ENCODE results near the gene ARID1A. TPM values are rescaled to one million over a fixed set of nuclear protein-coding genes. Genes with fewer than 3 reads are reported as not detected.
A peak's percentile ranks its signal among the peaks of the same experiment; 100 is the strongest.

Gene ARID1A
- total RNA-seq, 1 donor from 2014 or later = 117 TPM

DNA sequence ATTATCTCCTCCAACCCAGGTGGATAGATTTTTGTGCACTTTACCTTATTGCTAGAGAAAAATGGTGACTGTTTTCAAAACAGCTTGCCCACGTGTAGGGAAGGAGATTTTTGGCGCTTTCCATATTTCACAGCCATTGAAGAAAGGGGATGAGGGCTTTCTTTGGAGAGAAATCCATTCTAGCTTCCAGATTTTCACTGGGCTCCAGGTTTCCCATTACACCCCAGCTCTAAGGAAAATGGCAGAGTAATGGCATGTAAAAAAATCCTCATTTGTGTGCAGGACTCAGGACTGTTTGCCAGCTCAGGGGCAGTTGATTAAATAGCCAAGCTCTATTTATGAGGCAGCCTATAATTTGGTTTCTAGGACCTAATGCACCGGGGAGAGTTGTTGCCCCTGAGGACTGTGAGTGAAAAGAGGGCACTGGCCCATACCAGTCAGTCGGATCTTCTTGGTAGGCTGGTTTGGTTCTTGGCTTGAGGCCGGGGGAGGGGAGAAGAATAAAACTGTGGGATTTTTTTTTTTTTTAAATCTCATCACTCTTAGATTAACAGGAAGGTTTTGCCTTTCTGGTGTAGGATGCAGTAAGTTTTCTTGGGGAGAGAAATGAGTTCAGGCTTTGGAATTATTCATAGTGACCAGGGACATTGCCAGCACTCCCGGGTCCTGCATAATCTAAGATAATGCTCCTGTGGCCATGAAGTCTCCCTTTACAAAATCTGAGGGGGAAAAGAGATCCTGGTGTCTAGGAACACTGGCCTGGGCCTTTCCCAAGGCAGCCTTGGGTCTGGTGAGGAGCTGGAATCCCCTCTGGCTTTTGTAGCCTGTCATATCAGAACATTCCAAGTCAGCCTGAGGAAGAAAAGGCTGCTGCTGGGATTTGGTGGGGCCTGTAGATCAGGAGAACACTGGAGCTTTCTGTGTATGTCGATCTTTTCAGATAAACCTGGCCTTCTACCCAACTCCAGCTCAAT, 1.9 kb upstream of the ARID1A start:
- DNase-seq = peak; percentile 66
- peaks cover 35% of the 10 kb centered on the region for H3K4me1 Mint-ChIP-seq
- H3K27ac Mint-ChIP-seq = peak overlapping the region; percentile 99
- H3K27me3 Mint-ChIP-seq = no peaks in the 10 kb centered on the region
- H3K4me3 Mint-ChIP-seq = peak overlapping the region; percentile 94
- intact Hi-C loops (cut with micrococcal nuclease) = loop anchor here (1.0 to 5.0 kb wide), 7 partner anchors 51 to 192 kb away; partner anchors contain the start of gene PIGV
- H3K9me3 Mint-ChIP-seq = no peaks in the 10 kb centered on the region
- H3K36me3 Mint-ChIP-seq (ENCODE audit: low read depth) = peaks cover 1% of the 10 kb centered on the region

DNA sequence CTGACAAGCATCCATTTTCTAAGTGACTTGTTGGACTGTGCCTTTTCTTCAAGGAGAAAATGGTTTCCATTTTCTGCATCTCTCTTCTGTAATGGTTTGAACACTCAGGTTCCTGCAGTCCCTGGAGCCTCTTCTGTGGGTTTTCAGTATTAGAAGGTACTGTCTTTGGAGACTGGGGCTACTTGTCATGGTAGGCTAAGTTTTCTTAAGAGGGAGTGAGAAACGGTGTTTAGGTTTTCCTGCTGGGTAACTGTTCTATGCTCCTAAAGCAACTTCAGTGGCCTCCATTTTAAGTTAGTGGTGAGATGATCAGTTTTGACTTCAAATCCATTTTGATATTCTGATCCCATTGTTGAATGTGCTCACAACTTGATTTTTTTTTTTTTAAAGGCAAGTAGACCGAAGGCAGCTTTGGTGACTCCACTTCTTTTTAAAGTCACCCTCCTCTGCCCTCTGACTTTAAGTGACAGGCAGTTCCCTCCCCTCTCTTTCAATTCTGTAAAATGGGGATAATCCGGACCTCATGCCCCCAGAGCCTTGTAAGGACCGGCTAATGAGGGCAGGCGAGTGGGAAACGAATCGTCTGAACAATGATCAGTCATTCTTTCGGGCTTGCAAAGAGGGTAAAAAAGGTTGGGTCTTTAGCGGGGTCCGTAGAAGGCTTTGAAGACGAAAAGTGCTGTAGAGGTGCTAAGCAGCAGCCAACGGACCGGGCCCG, 1.0 kb upstream of the ARID1A start:
- H3K27me3 Mint-ChIP-seq = no peaks in the 10 kb centered on the region
- peak overlapping the region; percentile 99 for H3K27ac Mint-ChIP-seq
- peak overlapping the region; percentile 94 for H3K4me3 Mint-ChIP-seq
- H3K36me3 Mint-ChIP-seq (ENCODE audit: low read depth) = peaks cover 2% of the 10 kb centered on the region
- DNase-seq = no peak
- intact Hi-C loops (cut with micrococcal nuclease) = loop anchor here (2.0 to 5.0 kb wide), 3 partner anchors 92 to 192 kb away; no protein-coding TSS in a partner anchor
- H3K4me1 Mint-ChIP-seq = peaks cover 35% of the 10 kb centered on the region
- H3K9me3 Mint-ChIP-seq = no peaks in the 10 kb centered on the region

DNA sequence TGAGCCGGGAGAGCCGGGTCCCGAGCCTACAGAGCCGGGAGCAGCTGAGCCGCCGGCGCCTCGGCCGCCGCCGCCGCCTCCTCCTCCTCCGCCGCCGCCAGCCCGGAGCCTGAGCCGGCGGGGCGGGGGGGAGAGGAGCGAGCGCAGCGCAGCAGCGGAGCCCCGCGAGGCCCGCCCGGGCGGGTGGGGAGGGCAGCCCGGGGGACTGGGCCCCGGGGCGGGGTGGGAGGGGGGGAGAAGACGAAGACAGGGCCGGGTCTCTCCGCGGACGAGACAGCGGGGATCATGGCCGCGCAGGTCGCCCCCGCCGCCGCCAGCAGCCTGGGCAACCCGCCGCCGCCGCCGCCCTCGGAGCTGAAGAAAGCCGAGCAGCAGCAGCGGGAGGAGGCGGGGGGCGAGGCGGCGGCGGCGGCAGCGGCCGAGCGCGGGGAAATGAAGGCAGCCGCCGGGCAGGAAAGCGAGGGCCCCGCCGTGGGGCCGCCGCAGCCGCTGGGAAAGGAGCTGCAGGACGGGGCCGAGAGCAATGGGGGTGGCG, 371 bp downstream of the ARID1A start:
- peak overlapping the region; percentile 67 for H3K27ac Mint-ChIP-seq
- intact Hi-C loops (cut with micrococcal nuclease) = no loop called here

DNA sequence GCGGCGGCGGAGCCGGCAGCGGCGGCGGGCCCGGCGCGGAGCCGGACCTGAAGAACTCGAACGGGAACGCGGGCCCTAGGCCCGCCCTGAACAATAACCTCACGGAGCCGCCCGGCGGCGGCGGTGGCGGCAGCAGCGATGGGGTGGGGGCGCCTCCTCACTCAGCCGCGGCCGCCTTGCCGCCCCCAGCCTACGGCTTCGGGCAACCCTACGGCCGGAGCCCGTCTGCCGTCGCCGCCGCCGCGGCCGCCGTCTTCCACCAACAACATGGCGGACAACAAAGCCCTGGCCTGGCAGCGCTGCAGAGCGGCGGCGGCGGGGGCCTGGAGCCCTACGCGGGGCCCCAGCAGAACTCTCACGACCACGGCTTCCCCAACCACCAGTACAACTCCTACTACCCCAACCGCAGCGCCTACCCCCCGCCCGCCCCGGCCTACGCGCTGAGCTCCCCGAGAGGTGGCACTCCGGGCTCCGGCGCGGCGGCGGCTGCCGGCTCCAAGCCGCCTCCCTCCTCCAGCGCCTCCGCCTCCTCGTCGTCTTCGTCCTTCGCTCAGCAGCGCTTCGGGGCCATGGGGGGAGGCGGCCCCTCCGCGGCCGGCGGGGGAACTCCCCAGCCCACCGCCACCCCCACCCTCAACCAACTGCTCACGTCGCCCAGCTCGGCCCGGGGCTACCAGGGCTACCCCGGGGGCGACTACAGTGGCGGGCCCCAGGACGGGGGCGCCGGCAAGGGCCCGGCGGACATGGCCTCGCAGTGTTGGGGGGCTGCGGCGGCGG, 1.0 kb downstream of the ARID1A start:
- Mint-ChIP-seq H3K36me3 (ENCODE audit: low read depth) (peaks cover 10% of the 10 kb centered on the region), H3K4me3 (peak overlapping the region; percentile 68), H3K4me1 (peaks cover 30% of the 10 kb centered on the region)

More for the DNA sequence above, 371 bp downstream of the ARID1A start:
- H3K9me3 Mint-ChIP-seq = no peaks in the 10 kb centered on the region
- H3K4me3 Mint-ChIP-seq = peak overlapping the region; percentile 68
- no peaks in the 10 kb centered on the region for H3K27me3 Mint-ChIP-seq
- DNase-seq = peak; percentile 75
- peaks cover 30% of the 10 kb centered on the region for H3K4me1 Mint-ChIP-seq
- H3K36me3 Mint-ChIP-seq (ENCODE audit: low read depth) = peaks cover 10% of the 10 kb centered on the region

DNA sequence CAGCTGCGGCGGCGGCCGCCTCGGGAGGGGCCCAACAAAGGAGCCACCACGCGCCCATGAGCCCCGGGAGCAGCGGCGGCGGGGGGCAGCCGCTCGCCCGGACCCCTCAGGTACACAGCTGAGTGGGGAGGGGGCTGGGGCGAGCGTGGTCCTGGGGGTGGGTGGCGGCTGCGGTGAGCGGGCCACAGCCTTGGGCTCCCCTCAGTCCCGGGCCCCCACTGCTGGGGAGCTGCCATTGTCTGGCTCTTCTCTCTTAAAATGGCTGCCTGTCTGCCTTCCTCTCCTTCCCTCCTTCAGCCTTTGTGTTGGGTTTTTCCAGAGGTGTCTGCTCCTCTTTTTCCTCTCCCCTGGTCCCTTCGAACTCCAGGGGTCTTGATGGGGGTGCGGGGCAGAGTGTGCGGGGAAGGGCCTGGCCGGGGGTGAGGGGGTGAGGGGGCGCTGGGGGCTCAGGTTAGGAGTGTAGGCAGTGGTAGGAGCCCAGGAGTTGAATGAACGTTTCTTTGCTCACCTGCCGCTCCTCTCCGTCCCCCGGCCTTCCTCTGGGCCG, 1.7 kb downstream of the ARID1A start:
- H3K36me3 Mint-ChIP-seq (ENCODE audit: low read depth) = peaks cover 10% of the 10 kb centered on the region
- peak; percentile 73 for DNase-seq
- H3K4me1 Mint-ChIP-seq = peaks cover 25% of the 10 kb centered on the region
- H3K27ac Mint-ChIP-seq = no peak overlapping the region
- no peak overlapping the region for H3K4me3 Mint-ChIP-seq
- intact Hi-C loops (cut with micrococcal nuclease) = no loop called here
- no peaks in the 10 kb centered on the region for H3K9me3 Mint-ChIP-seq
- no peaks in the 10 kb centered on the region for H3K27me3 Mint-ChIP-seq

More for the DNA sequence above, 1.0 kb downstream of the ARID1A start:
- Mint-ChIP-seq H3K27me3 (no peaks in the 10 kb centered on the region), H3K27ac (peak overlapping the region; percentile 68), H3K9me3 (no peaks in the 10 kb centered on the region)
- intact Hi-C loops (cut with micrococcal nuclease) = no loop called here
- DNase-seq = peak; percentile 84

DNA sequence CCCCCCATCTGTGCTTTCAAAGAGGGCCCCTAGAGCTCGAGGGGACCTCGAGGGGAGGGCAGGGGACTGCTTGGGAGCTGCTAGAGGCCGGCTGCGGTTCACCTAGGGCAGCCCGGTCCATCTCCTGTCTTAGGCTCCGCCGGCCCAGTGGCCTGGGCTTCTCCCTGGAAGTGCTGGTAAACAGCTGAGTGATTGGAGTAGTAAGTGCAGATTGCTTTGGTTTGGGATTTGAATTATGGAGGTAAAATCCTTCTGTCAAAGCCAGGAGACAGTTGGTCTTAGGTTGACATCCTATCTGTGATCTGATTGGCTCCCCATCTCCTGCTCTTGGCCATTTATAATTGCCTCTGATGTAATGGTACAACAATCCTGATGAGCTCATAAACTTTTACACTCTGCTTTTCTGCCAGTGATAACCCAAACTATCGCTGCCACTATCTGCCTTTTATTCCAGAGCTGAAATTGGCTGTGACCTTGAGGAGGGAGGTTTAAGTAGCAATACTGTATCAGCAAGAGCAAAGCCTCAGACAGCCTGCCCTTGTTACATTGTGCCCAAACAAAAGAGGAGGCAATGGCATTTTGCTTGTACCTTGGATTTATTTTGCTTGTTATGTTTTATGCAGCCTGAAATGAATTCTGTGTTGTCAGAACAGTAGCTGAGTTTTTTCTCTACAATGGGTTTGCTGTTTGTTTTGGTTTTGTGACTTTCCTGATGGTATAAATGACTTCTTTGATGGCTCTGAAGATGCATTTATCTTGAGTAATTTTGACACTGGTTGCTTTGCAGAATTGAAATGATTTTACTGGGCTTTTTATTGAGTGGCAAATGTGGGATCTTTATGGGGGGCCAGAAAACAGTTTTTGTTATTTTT, 2.4 kb downstream of the ARID1A start:
- H3K27me3 Mint-ChIP-seq = no peaks in the 10 kb centered on the region
- DNase-seq = peak; percentile 83
- H3K4me1 Mint-ChIP-seq = peaks cover 17% of the 10 kb centered on the region
- intact Hi-C loops (cut with micrococcal nuclease) = loop anchor here (1.0 kb wide), 1 partner anchor 46 kb away; no protein-coding TSS in a partner anchor
- H3K4me3 Mint-ChIP-seq = no peak overlapping the region
- H3K27ac Mint-ChIP-seq = no peak overlapping the region
- H3K36me3 Mint-ChIP-seq (ENCODE audit: low read depth) = peaks cover 11% of the 10 kb centered on the region
- no peaks in the 10 kb centered on the region for H3K9me3 Mint-ChIP-seq

DNA sequence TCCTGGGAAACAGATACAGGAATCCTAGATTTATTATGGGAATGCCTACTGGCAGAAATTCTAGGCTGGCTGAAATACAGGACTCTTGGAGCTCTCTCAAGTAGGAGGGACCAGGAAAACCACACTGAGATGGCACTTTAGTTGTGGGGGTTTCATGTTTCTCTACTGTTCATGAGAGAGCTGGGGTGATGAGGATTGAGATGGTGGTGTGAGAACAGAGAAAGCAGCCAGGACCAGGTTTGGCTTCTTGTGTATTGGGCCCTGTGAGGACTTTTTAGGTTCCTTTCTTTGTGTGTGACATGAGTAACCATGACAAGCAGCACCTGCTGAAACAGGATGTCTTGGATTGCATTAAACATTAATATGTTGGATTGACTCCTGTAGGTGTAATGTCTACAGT, 4.9 kb downstream of the ARID1A start:
- intact Hi-C loops (cut with micrococcal nuclease) = loop anchor here (2.0 kb wide), 1 partner anchor 20 kb away; no protein-coding TSS in a partner anchor
- no peaks in the 10 kb centered on the region for H3K27me3 Mint-ChIP-seq
- DNase-seq = no peak
- peaks cover 27% of the 10 kb centered on the region for H3K36me3 Mint-ChIP-seq (ENCODE audit: low read depth)
- H3K27ac Mint-ChIP-seq = no peak overlapping the region
- no peaks in the 10 kb centered on the region for H3K9me3 Mint-ChIP-seq
- H3K4me1 Mint-ChIP-seq = peaks cover 7% of the 10 kb centered on the region
- H3K4me3 Mint-ChIP-seq = no peak overlapping the region

DNA sequence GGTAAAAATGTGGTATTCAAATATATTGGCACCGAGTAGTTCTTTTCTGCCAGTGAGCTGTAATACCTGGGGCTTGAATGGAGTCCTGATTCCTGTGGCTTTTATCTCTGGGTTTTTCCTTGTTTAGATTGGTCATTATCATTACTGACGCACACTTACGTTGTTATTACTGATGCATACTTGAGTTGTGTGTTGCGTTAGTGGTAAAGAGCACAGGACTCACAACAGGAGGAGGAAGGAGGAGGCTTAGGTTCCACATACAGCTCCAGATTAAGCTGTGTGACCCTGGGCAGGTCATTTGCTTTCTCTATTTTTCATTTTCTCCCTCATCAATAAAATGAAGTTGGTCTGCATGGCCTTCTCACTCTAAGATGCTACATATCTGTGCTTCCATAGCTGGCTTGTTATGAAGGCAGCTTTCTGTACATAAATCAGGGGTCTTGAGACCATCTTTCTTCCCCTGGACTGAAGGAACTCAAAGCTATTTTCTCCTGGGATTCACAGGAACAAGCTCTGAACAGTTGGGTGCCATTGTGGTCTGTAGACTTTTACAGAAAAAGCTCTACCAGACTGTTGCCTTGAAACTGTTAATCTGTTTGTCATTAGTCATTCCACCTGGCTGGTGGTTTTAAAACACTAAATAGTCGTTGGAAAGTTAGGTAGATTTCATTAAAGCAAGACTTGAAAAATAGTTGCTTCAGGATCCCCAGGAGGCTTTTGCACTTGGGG, 5.6 kb downstream of the ARID1A start:
- H3K4me1 Mint-ChIP-seq = peaks cover 14% of the 10 kb centered on the region
- peaks cover 33% of the 10 kb centered on the region for H3K36me3 Mint-ChIP-seq (ENCODE audit: low read depth)
- no peak overlapping the region for H3K27ac Mint-ChIP-seq
- no peaks in the 10 kb centered on the region for H3K9me3 Mint-ChIP-seq
- intact Hi-C loops (cut with micrococcal nuclease) = loop anchor here (2.0 kb wide), 1 partner anchor 19 kb away; no protein-coding TSS in a partner anchor
- no peak for DNase-seq
- H3K4me3 Mint-ChIP-seq = no peak overlapping the region
- H3K27me3 Mint-ChIP-seq = no peaks in the 10 kb centered on the region

DNA sequence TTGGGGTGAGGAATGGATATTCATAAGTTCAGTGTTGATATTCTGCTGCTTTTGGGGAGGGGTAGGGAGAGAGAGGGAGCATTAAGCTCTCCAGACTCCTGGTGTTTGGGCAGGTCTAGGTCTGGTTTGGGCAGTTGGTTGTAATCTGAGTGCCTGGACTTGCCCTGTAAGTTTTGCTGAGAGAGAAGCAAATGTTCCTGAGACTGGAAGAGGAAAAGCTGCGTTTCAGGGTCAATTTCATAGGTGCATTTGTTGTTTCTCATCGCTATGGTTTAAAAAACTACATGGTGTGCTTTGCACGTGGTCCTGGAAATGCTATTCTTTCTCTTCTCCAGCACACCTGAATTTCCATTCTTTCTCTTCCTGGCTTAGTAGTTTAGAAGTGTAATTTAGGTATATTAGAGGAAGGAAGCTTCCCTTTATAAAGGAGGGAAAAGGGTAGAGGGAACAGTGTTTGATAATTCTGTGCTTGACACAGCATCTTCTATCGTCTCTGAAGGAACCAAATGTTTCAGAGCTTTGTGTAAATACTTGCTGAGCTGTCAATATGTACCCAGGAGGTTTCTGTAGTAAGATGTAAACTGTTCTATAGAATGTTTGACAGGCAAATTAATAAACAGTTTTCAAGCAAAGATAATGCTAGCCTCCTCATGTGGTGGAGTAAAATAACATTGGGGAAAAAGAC, 6.3 kb downstream of the ARID1A start:
- Mint-ChIP-seq H3K9me3 (no peaks in the 10 kb centered on the region), H3K27me3 (no peaks in the 10 kb centered on the region), H3K36me3 (ENCODE audit: low read depth) (peaks cover 37% of the 10 kb centered on the region), H3K4me3 (no peak overlapping the region), H3K27ac (no peak overlapping the region), H3K4me1 (peaks cover 19% of the 10 kb centered on the region)
- no peak for DNase-seq
- intact Hi-C loops (cut with micrococcal nuclease) = loop anchor here (1.0 to 2.0 kb wide), 3 partner anchors 19 to 88 kb away; no protein-coding TSS in a partner anchor

DNA sequence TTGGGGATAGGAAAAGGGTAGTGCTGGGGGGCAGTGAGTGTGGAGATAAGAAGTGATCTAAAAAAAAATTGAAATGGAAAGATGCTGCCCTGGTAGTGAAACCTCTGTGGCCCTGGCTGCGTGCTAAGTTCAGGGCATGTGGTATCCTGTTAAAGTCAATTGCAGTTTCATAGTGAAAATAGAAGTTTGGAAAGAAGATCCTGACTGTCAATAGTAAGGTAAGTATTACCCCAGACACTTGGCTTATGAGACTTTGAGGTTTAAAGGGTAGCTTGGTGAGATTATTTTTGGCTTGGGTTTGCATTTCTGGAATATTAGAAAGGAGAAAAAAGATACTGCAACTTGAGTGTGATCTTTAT, 6.8 kb downstream of the ARID1A start:
- peaks cover 23% of the 10 kb centered on the region for H3K4me1 Mint-ChIP-seq
- H3K27ac Mint-ChIP-seq = no peak overlapping the region
- DNase-seq = peak; percentile 79
- intact Hi-C loops (cut with micrococcal nuclease) = loop anchor here (1.0 kb wide), 2 partner anchors 42 to 88 kb away; no protein-coding TSS in a partner anchor
- no peaks in the 10 kb centered on the region for H3K9me3 Mint-ChIP-seq
- no peak overlapping the region for H3K4me3 Mint-ChIP-seq
- H3K36me3 Mint-ChIP-seq (ENCODE audit: low read depth) = peaks cover 39% of the 10 kb centered on the region
- H3K27me3 Mint-ChIP-seq = no peaks in the 10 kb centered on the region

DNA sequence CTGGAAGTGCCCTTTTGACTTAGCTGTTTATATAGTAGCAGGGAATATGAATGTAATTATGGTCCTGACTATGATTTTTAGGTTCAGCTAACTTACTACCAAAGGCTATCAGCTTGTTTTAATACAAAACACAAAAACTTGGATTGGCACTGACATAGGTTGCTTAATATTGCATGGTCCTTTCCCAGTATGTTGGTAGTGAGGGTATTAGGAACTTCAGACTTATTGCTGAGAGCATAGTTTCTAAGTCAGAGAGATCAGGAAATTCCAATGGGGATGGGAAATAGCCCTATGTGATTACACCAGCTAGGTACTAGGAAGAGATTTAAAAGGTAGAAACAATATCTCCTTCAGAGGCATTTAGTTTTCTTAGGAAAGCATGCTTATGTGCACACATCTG, 7.7 kb downstream of the ARID1A start:
- Mint-ChIP-seq H3K27ac (peak overlapping the region; percentile 13), H3K27me3 (no peaks in the 10 kb centered on the region), H3K4me1 (peaks cover 27% of the 10 kb centered on the region), H3K9me3 (no peaks in the 10 kb centered on the region), H3K4me3 (no peak overlapping the region), H3K36me3 (ENCODE audit: low read depth) (peaks cover 42% of the 10 kb centered on the region)
- intact Hi-C loops (cut with micrococcal nuclease) = no loop called here
- no peak for DNase-seq

Data from activated CD4-positive, alpha-beta T cell treated with anti-CD3 and anti-CD28 coated beads, Interleukin-2, amount 10 ng/mL, durations not matched to agents 24 days and 14 days (primary cell).